GM21786 (cell line): ENCODE measurements around the gene CLIC3.

Source experiments
- ATAC-seq: cut with Tn5 transposase; IDR thresholded peaks from one replicate; pipeline ENCODE4 v1.9.1; 2021; ENCODE audit not compliant: unreplicated experiment

Gene CLIC3

DNA sequence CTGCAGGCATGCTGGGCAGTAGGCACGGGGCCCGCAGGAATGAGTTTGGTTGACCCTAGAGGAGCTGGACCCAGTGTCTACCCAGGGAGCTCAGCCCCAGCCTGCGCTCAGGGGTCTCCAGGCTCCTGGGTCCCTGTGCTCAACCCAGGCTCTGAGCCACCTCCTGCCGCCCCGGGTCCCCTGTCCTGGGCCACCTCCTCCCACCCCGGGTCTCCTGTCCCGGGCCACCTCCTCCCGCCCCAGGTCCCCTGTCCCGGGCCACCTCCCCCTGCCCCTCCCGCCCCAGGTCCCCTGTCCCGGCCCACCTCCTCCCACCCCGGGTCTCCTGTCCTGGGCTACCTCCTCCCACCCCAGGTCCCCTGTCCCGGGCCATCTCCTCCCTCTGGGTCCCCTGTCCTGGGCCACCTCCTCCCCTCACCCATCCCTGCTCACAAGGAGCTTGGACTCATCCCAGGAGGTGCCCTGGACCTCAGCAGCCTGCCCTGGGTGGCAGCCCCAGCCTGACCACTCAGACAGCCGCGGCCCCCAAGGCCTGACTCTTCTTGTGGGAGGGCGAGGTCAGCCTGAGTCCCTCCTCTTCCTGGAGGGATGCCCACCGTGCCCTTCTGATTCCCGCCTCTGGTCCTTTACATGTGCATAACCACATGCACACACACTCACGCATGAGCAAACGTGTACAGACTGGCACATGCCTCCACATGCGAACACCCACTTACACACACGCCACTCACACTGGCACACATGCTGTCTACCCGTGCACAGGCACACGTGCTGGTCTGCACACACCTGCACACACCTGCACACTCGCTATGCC is 41.9 kb downstream of the CLIC3 start:
- ATAC-seq, result no peak

GRCh38 chr9:136953771-136954269 is 42.5 kb downstream of the CLIC3 start:
- no peak for ATAC-seq

- ATAC-seq, result no peak
Measured at GRCh38 chr9:136952876-136953770, 43.2 kb downstream of the CLIC3 start.

DNA sequence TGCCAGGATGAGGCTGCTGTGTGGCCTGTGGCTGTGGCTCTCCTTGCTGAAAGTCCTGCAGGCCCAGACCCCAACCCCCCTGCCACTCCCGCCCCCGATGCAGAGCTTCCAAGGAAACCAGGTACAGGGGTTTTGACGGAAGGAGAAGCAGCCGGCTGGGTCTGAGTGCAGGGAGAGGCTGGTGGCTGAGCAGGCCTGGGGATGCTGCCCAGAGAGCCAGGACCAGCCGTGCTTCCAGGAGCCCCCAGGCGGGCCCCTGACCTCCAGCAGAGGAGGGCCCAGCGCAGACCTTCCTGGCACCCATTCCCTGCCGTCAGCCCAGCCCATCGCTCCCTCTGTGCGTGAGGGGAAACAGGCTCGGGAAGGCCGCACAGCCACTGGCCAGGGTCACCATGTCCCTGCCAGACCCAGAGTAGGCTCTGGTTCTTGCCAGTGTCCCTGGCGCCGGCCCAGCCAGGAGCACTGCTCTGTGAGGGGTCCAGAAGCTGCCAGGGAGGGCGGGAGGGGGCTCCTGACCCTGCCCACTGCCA is 44.0 kb downstream of the CLIC3 start:
- no peak for ATAC-seq

GRCh38 chr9:136951541-136952320 is 44.6 kb downstream of the CLIC3 start, which contains the start of gene LCN12:
LCN12 (plus strand) TSS chr9:136952273; CDS start chr9:136952328, 55 bp downstream.
- no peak for ATAC-seq

- no peak for ATAC-seq
Measured at GRCh38 chr9:136950656-136951276, 45.6 kb downstream of the CLIC3 start.

DNA sequence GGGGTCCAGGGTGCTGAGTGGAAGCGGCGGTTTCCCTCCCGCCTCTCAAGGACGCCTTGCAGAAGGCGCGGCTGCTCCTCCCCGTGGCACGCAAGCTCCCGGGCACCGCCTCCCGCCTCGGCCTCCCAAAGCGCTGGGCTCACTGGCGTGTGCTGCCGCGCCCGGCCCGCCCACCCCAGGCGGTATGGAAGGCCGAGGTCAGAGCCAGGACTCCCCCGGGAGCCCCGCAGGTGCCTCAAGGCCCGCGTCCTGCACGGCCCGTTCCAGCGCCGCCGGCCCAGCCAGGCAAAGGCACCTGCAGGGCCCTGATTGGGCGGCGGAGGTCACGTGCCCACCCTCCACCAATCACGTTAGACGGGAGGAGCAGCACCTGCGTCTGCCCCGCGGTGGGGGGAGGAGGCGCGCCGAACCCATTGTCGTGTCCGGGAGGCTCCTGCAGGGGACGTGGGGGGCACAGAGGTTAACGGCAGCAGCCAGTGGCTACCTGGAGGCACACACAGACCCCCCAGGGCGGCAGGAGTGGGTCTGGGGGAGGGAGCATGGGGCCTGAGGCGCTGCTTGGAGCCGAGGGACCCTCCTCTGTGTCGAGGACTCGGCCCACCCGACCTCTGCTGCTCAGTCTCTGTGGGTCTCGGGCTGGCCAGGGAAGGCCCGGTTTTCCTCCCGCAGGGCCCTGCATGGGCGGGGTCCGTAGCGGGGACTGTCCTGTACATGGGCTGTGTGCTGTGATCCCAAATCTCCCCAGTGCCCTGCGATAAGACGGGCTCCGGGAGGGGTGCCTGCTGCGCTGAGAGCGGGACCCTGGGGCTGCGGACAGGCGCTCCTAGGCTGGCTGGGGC is 46.3 kb downstream of the CLIC3 start:
- ATAC-seq, result peak; percentile 87

- no peak for ATAC-seq
Measured at GRCh38 chr9:136949239-136949816, 47.0 kb downstream of the CLIC3 start.

- ATAC-seq, result no peak
Measured at GRCh38 chr9:136947955-136948510, 48.3 kb downstream of the CLIC3 start.

- ATAC-seq, result no peak
Measured at GRCh38 chr9:136947028-136947891, 49.1 kb downstream of the CLIC3 start.

DNA sequence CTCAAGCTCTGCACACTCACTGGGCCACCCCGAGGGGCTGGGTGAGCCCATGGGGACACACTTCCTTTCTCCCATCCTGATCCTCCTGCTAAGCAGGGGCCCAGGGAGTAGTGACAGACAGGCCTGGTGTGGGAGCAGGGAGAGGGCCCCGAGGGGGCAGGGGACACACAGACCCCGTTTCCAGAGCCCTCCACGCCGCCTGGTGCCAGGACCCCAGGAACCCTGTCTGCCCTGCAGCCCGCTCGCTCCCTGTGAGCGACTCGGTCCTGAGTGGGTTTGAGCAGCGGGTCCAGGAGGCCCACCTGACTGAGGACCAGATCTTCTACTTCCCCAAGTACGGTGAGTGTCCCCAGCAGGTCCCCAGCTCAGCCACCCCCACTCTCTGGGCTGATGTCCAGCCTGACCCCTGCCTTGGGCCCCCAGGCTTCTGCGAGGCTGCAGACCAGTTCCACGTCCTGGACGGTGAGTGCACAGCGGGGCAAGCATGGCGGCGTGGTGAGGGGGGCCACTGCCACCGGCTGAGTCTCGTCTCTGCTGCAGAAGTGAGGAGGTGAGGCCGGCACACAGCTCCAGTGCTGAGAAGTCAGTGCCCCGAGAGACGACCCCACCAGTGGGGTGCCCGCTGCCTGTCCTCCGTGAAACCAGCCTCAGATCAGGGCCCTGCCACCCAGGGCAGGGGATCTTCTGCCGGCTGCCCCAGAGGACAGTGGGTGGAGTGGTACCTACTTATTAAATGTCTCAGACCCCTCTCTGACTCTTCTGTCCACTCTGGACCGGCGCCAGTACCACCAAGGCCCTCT is 49.9 kb downstream of the CLIC3 start:
- no peak for ATAC-seq

DNA sequence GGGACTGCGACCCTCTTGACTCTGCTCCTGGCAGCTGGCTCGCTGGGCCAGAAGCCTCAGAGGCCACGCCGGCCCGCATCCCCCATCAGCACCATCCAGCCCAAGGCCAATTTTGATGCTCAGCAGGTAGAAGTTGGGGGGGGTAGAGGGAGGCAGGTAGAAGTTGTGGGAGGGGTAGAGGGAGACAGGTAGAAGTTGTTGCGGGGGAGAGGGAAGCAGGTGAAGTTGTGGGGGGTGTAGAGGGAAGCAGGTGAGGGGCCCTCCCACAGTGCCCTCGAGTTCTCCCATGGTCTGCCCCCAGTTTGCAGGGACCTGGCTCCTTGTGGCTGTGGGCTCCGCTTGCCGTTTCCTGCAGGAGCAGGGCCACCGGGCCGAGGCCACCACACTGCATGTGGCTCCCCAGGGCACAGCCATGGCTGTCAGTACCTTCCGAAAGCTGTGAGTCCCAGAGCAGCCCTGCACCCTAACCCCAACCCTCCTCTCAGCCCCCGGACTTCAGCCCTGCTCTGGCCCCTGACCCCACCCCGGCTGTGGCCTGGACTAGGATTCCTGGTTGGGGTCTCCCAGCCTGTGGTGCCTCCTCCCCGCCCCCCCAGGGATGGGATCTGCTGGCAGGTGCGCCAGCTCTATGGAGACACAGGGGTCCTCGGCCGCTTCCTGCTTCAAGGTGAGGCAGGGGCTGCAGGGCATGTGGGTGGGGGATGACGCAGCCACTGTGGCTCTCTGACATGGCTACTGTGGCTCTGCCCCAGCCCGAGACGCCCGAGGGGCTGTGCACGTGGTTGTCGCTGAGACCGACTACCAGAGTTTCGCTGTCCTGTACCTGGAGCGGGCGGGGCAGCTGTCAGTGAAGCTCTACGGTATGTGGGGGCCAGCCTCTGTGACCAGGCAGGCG is 50.8 kb downstream of the CLIC3 start:
- no peak for ATAC-seq
